Glomerular endothelial cell (primary cell): ENCODE measurements around the gene PFN1. TPM values are rescaled to one million over a fixed set of nuclear protein-coding genes. Genes with fewer than 3 reads are reported as not detected.

ENCODE experiments used
- DNase-seq: peaks from one replicate; pipeline ENCODE4 v3.0.0-alpha.2; 2011; ENCODE audit warnings: low read depth, low spot score; ENCODE audit errors: extremely low read depth
- total RNA-seq: library from RNA; depleted of rRNA; stranded (reverse); fragments of >200 nt; gene quantifications from 2 replicates; pipeline ENCODE4 v1.2.3, GENCODE V29; 2015

The PFN1 gene
- total RNA-seq, result 1,675 and 1,900 TPM in 2 replicates

DNA sequence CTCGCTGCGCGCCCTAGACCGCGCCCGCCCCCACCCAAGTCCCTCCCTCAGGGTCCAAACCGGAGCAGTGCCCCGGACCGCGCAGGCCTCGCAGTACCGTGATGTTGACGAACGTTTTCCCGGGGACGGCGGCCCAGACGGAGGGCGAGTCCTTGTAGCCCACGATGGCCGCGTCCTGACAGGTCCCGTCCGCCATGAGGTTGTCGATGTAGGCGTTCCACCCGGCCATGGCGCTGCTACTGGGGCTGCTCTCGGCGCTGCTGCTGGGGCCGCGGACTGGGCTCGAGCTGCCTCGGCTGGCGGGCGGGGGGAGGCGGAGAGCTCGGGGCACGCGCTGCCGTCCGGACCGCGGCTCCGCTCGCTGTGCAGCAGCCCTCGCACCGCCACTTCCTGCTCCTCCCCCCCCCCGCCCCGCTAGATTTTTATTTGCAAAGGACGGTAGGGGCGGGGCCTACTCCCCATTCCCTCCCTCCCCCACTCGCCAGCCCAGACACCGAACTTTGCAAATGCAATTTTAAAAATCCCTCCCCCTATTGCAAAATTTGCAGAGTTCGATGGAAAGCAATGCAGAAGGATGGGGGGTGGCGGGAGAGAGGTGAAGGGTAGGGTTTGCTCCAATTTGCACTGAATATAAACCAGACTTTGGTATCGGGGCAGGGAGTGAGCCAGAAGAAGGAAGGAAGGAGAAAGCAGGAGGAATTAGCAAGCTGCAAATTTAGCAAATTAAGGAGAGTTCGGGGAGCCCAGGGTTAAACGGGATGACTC lies at the start of gene PFN1:
Gene PFN1, minus strand, starts transcription at position 365 of the 765 bp plus-strand sequence. Its CDS starts 136 bp downstream, at position 229.
- no peak for DNase-seq

DNA sequence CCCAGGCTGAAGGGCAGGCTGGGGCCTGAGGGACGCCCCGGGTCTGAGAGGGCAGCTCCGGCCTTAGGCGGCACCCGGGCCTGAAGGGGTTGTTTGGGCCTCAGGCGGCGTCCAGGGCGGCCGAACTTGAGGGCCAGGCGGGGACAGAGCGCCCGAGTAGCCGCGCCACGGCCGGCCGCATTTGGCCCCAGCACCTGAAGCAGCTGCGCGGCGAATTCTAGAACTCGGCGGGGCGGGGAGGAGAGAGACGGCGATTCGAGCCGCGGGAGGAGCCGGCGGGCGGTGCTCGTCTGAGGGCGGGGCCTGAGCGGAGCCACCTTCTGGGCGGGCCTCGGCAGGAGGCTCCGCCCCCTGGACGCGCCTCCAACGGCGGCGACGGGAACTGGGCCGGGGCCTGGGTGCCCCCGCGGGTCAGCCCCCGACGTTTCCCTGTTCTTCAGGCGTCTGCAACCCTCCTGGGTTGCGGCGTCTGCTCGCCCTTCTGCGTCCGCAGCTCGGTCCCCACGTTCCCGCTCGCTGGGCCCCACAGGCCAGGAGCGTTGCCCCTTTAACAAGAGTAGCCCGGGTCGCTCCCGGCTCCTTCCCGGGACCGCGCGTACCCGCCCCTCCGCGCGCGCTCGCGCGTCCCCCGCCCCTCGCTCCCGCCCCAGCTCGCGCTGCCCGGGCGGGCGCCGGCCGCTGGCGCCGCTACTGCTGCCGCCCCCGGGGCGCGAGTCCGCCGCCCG lies 49.1 kb upstream of the PFN1 start, which contains the start of the genes INCA1 and KIF1C:
Gene INCA1, minus strand, starts transcription at position 221 of the 725 bp plus-strand sequence. CDS start 3,085 bp downstream, outside the sequence.
Gene KIF1C, plus strand, starts transcription at position 649 of the 725 bp plus-strand sequence. CDS start 2,297 bp downstream, outside the sequence.
- no peak for DNase-seq

DNA sequence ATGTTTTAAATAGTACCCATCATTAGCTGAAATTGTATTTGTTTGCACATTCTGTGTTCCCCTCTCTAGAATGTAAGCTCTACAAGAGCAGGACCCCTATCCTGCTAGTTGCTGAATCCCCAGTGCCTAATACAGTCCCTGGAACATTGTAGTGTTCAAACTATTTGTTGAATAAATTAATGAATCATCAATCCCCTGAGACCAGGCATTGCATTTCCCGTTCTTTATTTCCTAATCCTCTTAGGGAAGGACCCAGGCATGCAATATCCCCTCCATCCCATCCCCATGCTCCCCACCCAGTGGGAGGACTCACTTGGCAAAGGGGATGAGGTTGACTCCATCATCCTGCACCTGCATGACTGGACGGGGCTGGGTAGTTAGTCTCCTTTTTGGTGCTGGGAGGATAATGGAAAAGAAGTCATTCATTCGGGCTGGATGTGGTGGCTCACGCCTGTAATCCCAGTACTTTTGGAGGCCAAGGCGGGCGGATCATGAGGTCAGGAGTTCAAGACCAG lies 45.8 kb upstream of the PFN1 start:
- no peak for DNase-seq

DNA sequence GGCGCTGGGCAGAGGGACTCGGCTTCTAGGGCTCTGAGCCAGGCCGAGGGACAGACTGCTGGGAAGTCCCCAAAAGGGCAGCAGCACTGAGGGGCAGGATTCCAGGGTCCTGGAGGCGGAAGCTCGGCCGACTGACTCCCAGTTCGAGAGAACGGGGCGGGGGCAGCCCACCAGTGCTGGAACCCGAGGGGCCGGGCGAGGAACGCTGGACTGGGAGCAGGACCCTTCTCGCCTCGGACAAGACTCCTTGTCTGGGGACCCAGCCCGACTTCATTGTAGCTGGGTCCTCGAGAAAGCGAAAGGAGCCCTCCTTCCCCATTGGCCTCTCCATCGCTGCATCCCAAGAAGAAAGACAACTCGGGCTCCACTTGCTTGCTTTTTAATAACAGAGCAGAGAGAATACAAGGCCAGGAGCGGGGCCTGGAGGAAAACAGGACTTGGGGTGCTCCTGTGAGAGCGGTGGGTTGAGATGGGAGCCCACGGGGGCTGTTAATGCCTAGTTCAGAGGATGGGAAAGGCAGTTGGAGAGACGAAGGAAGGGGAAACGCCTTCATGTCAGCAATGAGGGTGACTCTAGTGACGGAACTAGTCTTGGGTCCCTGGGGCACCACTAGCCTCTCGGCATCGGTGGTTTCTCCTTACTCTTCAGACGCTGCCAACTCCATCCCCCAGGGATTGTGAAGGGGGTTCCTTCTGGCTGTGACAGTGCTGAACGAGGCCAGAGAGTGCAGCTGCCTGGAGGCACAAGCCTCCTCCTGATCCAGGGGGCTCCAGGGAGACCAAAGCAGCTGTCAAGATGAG lies 39.6 kb upstream of the PFN1 start:
- DNase-seq, result no peak

DNA sequence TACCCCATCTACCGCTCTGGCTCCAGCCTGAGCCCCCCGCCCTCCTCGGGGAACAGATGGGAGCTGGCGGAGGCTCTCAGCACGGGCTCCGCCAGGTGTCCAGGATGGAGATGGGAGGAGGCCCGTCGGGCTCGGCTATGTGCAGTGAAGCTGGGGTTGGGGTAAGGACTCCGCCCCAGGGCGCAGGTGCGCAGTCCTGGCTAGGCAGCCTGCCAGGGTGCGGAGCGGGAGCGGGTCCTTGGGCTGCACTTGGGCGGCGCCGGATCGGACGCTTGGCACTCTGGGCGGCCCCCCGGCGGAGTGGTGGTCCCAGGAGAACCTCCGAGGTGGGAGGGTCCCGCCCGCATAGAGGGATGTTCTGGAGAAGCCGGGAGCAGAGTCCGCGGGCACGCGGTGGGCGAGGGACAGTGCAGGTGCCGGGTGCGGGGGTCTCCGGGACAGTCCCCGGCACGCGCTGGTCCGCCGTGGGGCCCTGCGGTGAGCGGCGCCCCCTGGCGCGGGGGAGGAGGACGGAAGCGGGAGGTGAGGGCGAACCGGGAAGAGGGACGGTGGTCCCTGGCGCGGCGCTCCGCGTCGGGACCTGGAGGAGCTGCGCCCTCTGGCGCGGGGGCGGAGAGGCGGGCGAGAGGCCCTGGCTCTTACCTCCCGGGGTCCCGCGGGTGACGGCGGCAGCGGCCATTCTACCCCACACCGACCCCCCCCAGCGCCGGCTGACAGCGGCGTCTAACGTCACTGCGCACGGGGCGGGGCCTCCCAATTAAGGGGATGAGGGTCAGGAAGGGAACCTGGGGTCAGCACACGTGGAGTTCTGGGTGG lies 38.8 kb upstream of the PFN1 start, which contains the start of gene CAMTA2:
Gene CAMTA2, minus strand, starts transcription at position 725 of the 816 bp plus-strand sequence. CDS start 1,453 bp downstream, outside the sequence.
- DNase-seq, result no peak

DNA sequence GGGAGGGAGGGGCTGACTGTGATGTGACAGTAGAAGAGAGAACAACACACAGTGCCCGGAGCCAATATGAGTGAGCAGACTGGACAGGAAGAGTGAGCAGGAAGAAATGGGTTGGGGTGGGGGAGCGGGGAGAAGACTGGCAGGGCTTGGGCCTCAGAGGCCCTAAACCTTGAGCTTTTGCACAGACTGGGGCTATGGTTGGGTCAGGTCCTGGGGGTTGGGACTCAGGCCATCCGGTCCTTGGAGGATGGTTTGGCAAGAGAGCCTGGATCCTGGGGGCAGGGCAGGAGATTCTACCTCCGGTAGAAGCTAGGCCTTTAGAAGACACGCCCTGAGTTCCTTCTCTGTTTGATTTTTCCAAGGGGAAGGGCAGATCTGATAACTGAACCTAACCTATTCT lies 38.1 kb upstream of the PFN1 start:
- DNase-seq, result no peak

DNA sequence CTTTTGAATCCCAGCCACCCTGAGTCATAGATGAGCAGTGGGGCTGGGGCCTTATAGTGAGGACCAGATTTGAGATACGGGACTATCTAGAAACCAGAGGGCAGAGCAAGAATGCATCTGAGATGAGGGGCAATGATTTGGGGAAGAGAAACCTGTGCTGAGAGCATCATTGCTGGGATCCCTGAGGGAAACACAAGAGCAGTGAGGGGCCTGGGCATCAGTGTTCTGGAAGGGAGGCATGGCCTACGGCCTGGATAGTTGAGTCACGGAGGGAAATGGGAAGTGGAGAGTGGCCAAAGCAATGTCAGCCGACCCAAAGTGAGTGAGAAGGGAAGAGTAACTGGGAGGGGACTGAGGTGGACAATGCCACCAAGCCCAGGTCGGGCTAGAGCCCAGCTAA lies 34.0 kb upstream of the PFN1 start:
- DNase-seq, result no peak

DNA sequence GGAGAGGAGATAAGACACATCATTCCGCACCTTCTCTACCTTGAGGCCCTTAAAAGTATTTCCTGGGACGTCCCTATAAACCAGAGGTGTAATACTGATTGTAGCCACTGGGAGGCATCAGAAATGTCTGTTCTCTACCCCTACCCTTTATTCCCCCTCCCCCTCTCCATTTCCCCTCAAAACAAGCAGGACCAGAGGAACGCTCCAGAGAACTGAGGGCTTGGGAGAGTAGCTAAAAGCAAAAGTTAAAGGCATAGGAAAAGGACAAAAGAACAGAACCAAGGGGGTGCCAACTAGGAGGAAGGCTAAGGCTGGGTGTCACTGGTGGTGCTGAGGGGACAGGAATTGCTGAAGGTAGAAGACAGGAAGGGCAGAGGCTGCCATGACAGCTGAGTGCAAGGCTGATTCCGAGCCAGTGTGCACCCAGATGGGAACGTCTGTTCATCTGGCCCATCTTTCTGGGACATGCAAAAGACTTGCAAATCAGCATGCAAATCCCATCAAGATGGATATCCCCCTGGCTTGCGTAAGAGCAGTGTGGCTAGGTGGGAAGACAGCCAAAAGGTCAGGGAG lies 32.4 kb upstream of the PFN1 start:
- no peak for DNase-seq

DNA sequence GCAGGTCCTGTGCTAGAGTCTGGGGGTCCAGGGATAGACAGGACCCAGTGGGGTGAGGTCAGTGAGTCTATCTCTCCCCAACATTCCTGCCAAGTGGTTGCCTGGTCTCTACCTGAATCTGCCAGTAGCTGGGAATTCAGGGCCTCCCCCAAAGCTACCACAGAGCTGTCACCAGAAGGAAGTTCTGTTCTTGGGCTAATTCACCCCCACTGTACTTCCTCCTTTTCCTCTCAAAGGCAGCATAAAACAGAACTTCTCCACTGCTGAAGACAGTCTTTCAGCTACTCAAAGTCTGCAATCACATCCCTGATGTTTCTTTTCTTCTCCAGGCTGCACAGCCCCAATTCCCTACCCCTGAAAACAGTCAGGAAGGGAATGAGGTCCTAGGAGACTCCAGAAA lies 30.4 kb upstream of the PFN1 start:
- DNase-seq, result no peak

DNA sequence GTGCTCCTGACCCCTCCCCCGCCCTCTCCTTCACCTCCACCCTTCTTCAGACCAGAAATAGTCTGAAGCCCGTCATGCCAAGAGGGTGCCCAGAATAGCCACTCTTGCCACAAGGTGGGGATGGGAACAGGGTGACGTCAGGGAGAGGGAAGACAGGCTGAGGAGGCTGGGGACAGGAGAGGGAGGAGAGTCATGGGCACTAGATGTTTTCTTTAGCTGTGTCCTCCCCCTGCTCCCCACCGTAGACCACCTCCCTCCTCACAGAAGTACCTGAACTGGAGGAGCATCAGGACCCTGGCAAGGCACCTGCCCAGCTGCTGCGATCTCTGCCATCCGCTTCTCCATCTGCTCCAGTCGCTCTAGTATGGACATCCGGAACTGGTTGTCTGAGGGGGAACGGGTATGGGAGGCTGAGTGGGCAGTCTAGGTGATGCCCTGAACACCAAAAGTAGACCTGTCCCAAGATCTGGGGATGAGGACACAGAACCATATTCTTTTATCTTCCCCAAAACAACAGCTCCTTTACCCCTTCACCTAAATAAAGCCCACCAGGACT lies 25.9 kb upstream of the PFN1 start:
- no peak for DNase-seq

DNA sequence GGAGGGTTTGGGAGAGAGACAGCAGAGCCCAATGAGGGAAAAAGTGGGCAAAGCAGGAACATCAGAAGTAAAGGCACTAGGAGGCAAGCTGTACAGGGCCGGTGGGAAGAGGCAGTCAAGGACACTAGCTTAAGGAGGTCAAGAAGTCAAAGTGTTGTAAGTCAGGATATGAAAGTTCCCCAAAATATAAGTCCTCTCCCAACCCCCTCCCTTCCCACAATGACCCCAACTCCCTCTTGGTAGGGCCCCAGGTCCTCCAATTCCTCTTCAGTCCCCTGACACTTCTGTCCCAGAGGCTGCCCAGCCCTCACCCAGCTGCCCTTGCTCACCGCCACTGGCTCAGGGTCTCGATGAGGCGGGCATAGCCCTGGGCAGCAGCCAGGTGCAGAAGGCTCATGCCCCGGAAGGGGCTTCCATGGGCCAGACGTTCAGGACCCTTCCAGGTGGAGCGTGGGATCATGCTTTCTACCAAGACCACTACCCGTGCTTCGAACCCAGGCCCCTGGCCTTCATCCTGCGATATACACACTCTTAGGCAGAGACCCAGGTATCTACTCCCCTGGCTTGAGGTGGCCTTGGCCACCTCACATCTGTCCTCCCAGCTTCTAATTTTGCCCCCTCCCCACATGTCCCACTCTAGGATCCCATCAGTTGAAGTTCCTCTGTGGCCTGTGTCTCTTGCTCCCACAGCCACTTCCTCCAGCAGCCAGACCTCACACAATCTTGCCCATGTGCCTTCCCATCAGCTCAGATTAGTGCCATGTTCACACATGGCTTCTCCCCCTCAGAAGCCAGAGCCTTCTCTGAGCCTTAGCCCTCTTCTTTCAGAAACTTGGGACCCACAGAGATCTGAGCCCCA lies 25.2 kb upstream of the PFN1 start:
- no peak for DNase-seq

DNA sequence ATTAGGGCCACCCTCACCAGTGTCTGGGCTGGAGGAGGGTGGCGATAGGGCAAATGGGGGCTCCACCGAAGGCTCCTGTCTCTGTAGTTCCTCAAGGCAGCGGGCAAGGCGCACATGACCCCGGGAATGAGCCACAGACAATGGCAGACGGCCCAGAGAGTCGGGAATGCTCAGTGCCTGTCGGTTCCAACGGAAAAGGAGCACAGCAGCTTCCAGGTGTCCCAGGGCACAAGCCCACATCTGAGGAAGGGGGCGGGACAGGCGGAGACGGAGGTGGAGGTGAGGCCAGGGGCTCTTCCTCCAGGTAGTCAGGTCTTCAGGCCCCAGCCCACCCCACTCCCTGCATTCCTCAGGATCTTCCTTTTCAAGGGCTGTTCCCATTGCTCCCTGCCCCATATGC lies 24.4 kb upstream of the PFN1 start:
- DNase-seq, result no peak

DNA sequence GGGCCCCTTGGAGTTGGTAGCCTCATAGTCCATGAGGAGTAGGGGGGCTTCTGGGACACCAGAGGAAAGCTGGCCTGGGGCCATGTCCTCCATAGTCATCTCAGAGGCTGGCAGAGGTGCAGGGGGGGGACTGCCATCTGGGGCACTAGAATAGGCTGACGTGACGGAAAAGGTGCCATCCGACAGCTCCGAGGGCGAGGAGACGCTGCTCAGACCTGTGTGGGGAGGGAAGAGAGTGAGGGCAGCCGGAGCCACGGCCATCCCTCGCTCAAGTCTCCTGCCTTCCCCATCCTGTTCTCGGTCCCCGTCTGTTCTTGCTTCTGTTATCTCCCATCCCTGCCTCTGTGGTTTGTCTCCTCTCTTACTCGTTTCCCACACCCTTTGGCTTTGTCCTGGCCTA lies 24.0 kb upstream of the PFN1 start:
- DNase-seq, result no peak

DNA sequence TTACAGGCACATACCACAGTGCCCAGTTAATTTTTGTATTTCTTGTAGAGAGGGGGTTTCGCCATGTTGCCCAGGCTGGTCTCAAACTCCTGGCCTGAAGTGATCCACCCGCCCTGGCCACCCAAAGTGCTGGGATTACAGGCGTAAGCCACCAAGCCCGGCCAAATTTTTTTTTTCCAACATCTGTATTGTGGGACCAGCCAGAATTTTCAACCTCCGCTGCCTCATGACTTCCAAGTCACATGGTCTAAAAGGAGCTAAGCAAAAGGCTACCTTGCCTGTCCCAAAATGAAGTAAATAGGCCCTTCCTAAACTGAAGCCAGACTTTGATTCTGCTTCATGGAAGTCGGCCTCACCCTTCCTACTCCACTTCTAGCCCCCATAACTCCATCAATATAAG lies 23.5 kb upstream of the PFN1 start:
- no peak for DNase-seq

DNA sequence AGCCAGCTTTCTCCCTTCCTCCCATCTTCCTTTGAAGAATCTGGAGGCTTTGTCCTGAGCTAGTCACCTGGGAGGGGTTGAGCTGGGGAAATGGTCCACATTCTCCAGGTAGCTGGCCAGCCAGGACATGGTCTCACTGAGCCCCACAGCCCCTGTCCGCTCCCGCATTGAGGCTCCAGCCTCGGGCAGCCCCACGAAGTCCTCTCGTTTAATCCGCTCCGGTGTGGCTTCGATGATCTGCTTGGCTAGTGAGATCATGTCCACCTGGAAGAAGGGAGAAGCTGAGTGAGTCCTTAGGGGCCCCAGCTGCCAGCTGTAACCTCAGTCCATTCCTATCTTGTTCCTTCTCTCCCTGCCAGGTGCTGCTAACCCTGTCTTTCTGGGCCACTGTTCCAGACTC lies 21.9 kb upstream of the PFN1 start:
- DNase-seq, result no peak

DNA sequence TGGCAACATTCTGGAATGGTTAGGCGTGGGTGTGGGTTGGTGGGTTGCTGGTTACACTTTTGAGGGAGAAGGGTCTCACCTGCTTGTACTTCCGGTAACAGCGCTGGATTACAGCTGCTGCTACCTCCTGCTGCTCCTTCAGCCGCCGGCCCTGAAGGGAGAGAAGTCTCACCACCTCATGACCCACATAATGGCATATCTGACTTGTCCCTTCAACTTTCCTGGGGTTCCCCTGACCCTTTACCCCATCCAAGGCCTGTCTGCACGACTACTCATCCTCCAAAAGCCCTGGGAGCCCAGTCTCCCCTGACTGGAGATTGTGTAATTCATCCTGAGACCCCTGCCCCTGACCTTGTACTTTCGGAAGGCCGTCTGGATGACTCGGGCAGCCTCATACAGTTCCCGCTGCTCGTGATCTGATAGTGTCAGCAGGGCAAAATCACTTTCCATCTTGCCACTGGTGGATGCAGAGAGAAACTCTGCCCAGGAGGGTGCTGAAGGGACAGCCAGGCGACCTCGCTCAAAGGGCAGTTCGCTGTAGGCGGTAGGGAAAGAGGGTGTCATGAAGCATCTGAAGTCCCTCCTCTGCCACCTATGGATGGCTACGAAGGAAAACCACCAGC lies 21.3 kb upstream of the PFN1 start:
- no peak for DNase-seq

DNA sequence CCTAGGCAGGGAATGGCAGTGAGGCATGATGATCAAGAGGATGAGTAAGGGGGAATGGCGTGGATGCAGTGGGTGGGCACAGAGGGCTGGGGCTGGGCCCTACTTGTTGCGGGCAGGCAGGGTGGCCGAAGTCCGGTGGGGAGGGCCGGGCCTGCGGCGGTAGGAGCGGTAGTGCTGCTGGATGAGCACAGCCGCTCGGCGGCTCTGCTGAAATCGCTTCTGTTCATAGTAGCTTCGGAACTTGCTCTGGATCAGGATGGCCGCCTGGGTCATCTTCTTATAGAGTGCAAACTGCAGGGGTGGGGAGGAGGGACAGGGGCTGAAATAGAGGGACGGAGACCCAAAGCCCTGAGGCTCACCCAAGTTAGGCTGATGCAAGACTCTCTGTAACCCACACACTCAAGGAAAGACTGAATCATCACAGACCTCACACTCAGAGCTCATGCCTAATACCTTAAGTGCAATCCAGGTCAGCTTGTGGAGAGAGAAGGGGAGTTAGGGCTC lies 20.8 kb upstream of the PFN1 start:
- no peak for DNase-seq
